ENCODE data around the gene ACY1.

The ACY1 gene

GRCh38 chr3:52038227-52038626 is 54.9 kb downstream of the ACY1 start:
- H4K20me1 ChIP-seq (ENCODE audit: control insufficient read depth, insufficient read depth, low read depth, low read length) = no peaks in the 10 kb centered on the region
- no peaks in the 10 kb centered on the region for H3K4me1 ChIP-seq (ENCODE audit: control insufficient read depth, low read length)
- H3F3A ChIP-seq (ENCODE audit: control insufficient read depth, insufficient read depth) = no peaks in the 10 kb centered on the region
- no peak overlapping the region for H3K27ac ChIP-seq (ENCODE audit: low read depth, low read length)
- no peaks in the 10 kb centered on the region for H3K36me3 ChIP-seq (ENCODE audit: control insufficient read depth, low read length)
- H3K9me3 ChIP-seq (ENCODE audit: control insufficient read depth, insufficient read depth, low read length) = no peaks in the 10 kb centered on the region
- H3K27me3 ChIP-seq (ENCODE audit: control insufficient read depth, low read length) = peaks cover 15% of the 10 kb centered on the region
- TF ChIP-seq CTCF (IDR thresholded peaks at IDR 0.05; ENCODE audit: low read depth, low read length, poor library complexity, severe bottlenecking) (no peak), EZH2phosphoT487 (IDR thresholded peaks at IDR 0.05; ENCODE audit: borderline replicate concordance, low read length) (no peak)
- no peak overlapping the region for H3K4me2 ChIP-seq (ENCODE audit: low read length)
- no peaks in the 10 kb centered on the region for H3K79me2 ChIP-seq (ENCODE audit: control insufficient read depth, low read length)
- no peak overlapping the region for H3K4me3 ChIP-seq (ENCODE audit: low read length)
- no peaks in the 10 kb centered on the region for H3K9me2 ChIP-seq (replicated peaks; ENCODE audit: control insufficient read depth, low read length)
